Activated CD4-positive, alpha-beta T cell treated with anti-CD3 and anti-CD28 coated beads, Interleukin-2, amount 50 U/mL, for 16 hours (primary cell): ENCODE results near the gene MACIR.
"Not testable (repeated sequence)": the region's sequence is repeated elsewhere in the genome, so short reads cannot be mapped to it uniquely, and the experiment has no call there.

Experiments used
- DNase-seq: peaks from one replicate; pipeline ENCODE4 v3.0.0-alpha.2; 2020

MACIR gene

GRCh38 chr5:103258368-103258956 is at the start of gene MACIR:
TSS of gene MACIR (plus strand) at chr5:103258763. CDS start at chr5:103275920, 17,157 bp downstream.
- DNase-seq, result peak; percentile 98

- DNase-seq, result no peak
These were observed 49.5 kb upstream of the MACIR start for GRCh38 chr5:103209065-103209464.

- DNase-seq, result no peak
These were observed 47.6 kb upstream of the MACIR start for GRCh38 chr5:103210952-103211351.

GRCh38 chr5:103211576-103212561 is 46.7 kb upstream of the MACIR start:
- DNase-seq, result no peak

GRCh38 chr5:103216137-103216536 is 42.4 kb upstream of the MACIR start:
- DNase-seq, result no peak

- no peak for DNase-seq
These were observed 41.9 kb upstream of the MACIR start for GRCh38 chr5:103216697-103217096.

GRCh38 chr5:103217101-103217500 is 41.5 kb upstream of the MACIR start:
- DNase-seq, result no peak

GRCh38 chr5:103218164-103218563 is 40.4 kb upstream of the MACIR start:
- DNase-seq, result no peak

- DNase-seq, result not testable (repeated sequence)
These were observed 39.5 kb upstream of the MACIR start for GRCh38 chr5:103219074-103219473.

- no peak for DNase-seq
These were observed 35.3 kb upstream of the MACIR start for GRCh38 chr5:103223031-103223955.

GRCh38 chr5:103224118-103224893 is 34.3 kb upstream of the MACIR start:
- DNase-seq, result peak; percentile 68

GRCh38 chr5:103224894-103225246 is 33.7 kb upstream of the MACIR start:
- no peak for DNase-seq

- DNase-seq, result peak; percentile 49
These were observed 30.5 kb upstream of the MACIR start for GRCh38 chr5:103228061-103228460.

GRCh38 chr5:103228588-103228987 is 30.0 kb upstream of the MACIR start:
- DNase-seq, result no peak

GRCh38 chr5:103232393-103232999 is 26.1 kb upstream of the MACIR start:
- DNase-seq, result peak; percentile 39

GRCh38 chr5:103234239-103234975 is 24.2 kb upstream of the MACIR start:
- no peak for DNase-seq

GRCh38 chr5:103235891-103236290 is 22.7 kb upstream of the MACIR start:
- no peak for DNase-seq

GRCh38 chr5:103237778-103238177 is 20.8 kb upstream of the MACIR start:
- no peak for DNase-seq

- no peak for DNase-seq
These were observed 14.9 kb upstream of the MACIR start for GRCh38 chr5:103243665-103244064.

- DNase-seq, result no peak
These were observed 14.2 kb upstream of the MACIR start for GRCh38 chr5:103244398-103244797.

GRCh38 chr5:103245761-103246160 is 12.8 kb upstream of the MACIR start:
- no peak for DNase-seq
